Measurements from ENCODE around the gene SNAP91. TPM values are rescaled to one million over a fixed set of nuclear protein-coding genes. Genes with fewer than 3 reads are reported as not detected.
A peak's percentile ranks its signal among the peaks of the same experiment; 100 is the strongest.

The SNAP91 gene
- polyA plus RNA-seq, 1 donor (not counting 4 experiments of a cell fraction or from before 2014, with no cell fraction given) = not detected

GRCh38 chr6:83514866-83515466, 193.9 kb downstream of the SNAP91 start:
- dilution Hi-C loops (cut with MboI; ENCODE audit: extremely low pct_ligation_motif_present, low sequenced_read_pairs) = loop anchor here (25.0 kb wide), 1 partner anchor 103 kb away; no protein-coding TSS in a partner anchor
- Histone ChIP-seq H3K4me3 (ENCODE audit: control insufficient read depth in 2 of 3, extremely low read depth in 1 of 3, insufficient read depth in 2 of 3, low read depth in 1 of 3, low read length in 3 of 3) (no peak overlapping the region), H3K4me2 (ENCODE audit: control insufficient read depth, extremely low read depth, insufficient read depth, low read depth, low read length) (no peak overlapping the region), H3K27me3 (ENCODE audit: control insufficient read depth, extremely low read depth, insufficient read depth, low read length) (peaks cover 4% of the 10 kb centered on the region), H3K79me2 (ENCODE audit: control insufficient read depth, insufficient read depth, low read length) (no peaks in the 10 kb centered on the region), H4K20me1 (ENCODE audit: control insufficient read depth, extremely low read depth, insufficient read depth, low read length) (no peaks in the 10 kb centered on the region), H3K36me3 (ENCODE audit: control insufficient read depth in 2 of 2, extremely low read depth in 1 of 2, insufficient read depth in 2 of 2, low read length in 2 of 2) (no peaks in the 10 kb centered on the region), H3K4me1 (ENCODE audit: control insufficient read depth, extremely low read depth, insufficient read depth, low read length) (peaks cover 7% of the 10 kb centered on the region), H2AFZ (ENCODE audit: control insufficient read depth, low read length) (no peak overlapping the region), H3K9ac (ENCODE audit: control insufficient read depth, extremely low read depth, insufficient read depth, low read length) (no peak overlapping the region), H3K9me3 (ENCODE audit: control insufficient read depth, low read depth, low read length) (no peaks in the 10 kb centered on the region), H3K9me1 (ENCODE audit: control insufficient read depth, extremely low read depth, insufficient read depth, low read length) (no peaks in the 10 kb centered on the region), H3K27ac (ENCODE audit: control insufficient read depth, insufficient read depth, low read length) (no peak overlapping the region)
- DNase-seq (ENCODE audit: low read depth, low spot score) (peak; percentile 9), FAIRE-seq (peak; percentile 84)
- no peak for TF ChIP-seq EZH2 (IDR thresholded peaks at IDR 0.05; ENCODE audit: low read length)
- TF ChIP-seq, protein P1, sequence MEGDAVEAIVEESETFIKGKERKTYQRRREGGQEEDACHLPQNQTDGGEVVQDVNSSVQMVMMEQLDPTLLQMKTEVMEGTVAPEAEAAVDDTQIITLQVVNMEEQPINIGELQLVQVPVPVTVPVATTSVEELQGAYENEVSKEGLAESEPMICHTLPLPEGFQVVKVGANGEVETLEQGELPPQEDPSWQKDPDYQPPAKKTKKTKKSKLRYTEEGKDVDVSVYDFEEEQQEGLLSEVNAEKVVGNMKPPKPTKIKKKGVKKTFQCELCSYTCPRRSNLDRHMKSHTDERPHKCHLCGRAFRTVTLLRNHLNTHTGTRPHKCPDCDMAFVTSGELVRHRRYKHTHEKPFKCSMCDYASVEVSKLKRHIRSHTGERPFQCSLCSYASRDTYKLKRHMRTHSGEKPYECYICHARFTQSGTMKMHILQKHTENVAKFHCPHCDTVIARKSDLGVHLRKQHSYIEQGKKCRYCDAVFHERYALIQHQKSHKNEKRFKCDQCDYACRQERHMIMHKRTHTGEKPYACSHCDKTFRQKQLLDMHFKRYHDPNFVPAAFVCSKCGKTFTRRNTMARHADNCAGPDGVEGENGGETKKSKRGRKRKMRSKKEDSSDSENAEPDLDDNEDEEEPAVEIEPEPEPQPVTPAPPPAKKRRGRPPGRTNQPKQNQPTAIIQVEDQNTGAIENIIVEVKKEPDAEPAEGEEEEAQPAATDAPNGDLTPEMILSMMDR (optimal IDR thresholded peaks at IDR 0.05 in 1 of 3, IDR thresholded peaks at IDR 0.05 in 1 of 3, conservative IDR thresholded peaks at IDR 0.05 in 1 of 3; ENCODE audit: extremely low read depth in 1 of 3, insufficient read depth in 2 of 3, low read length in 3 of 3) = peak; percentile 50 to 74 (median 59)

GRCh38 chr6:83514466-83514865, 194.4 kb downstream of the SNAP91 start:
- no peak overlapping the region for H2AFZ ChIP-seq (ENCODE audit: control insufficient read depth, low read length)
- no peak for FAIRE-seq
- dilution Hi-C loops (cut with MboI; ENCODE audit: extremely low pct_ligation_motif_present, low sequenced_read_pairs) = loop anchor here (25.0 kb wide), 1 partner anchor 102 kb away; no protein-coding TSS in a partner anchor

More at GRCh38 chr6:83514466-83514865, 194.4 kb downstream of the SNAP91 start:
- H3K36me3 ChIP-seq (ENCODE audit: control insufficient read depth in 2 of 2, extremely low read depth in 1 of 2, insufficient read depth in 2 of 2, low read length in 2 of 2) = no peaks in the 10 kb centered on the region
- DNase-seq (ENCODE audit: low read depth, low spot score) = no peak
- H3K4me1 ChIP-seq (ENCODE audit: control insufficient read depth, extremely low read depth, insufficient read depth, low read length) = peaks cover 7% of the 10 kb centered on the region
- H3K9me3 ChIP-seq (ENCODE audit: control insufficient read depth, low read depth, low read length) = no peaks in the 10 kb centered on the region
- no peaks in the 10 kb centered on the region for H4K20me1 ChIP-seq (ENCODE audit: control insufficient read depth, extremely low read depth, insufficient read depth, low read length)
- H3K27ac ChIP-seq (ENCODE audit: control insufficient read depth, insufficient read depth, low read length) = no peak overlapping the region
- H3K9me1 ChIP-seq (ENCODE audit: control insufficient read depth, extremely low read depth, insufficient read depth, low read length) = no peaks in the 10 kb centered on the region
- H3K27me3 ChIP-seq (ENCODE audit: control insufficient read depth, extremely low read depth, insufficient read depth, low read length) = peaks cover 4% of the 10 kb centered on the region
- no peaks in the 10 kb centered on the region for H3K79me2 ChIP-seq (ENCODE audit: control insufficient read depth, insufficient read depth, low read length)
- no peak overlapping the region for H3K4me2 ChIP-seq (ENCODE audit: control insufficient read depth, extremely low read depth, insufficient read depth, low read depth, low read length)
- H3K9ac ChIP-seq (ENCODE audit: control insufficient read depth, extremely low read depth, insufficient read depth, low read length) = no peak overlapping the region
- TF ChIP-seq EZH2 (IDR thresholded peaks at IDR 0.05; ENCODE audit: low read length) = no peak
- TF ChIP-seq, protein P1 (optimal IDR thresholded peaks at IDR 0.05 in 1 of 3, IDR thresholded peaks at IDR 0.05 in 1 of 3, conservative IDR thresholded peaks at IDR 0.05 in 1 of 3; ENCODE audit: extremely low read depth in 1 of 3, insufficient read depth in 2 of 3, low read length in 3 of 3) = no peak
- H3K4me3 ChIP-seq (ENCODE audit: control insufficient read depth in 2 of 3, extremely low read depth in 1 of 3, insufficient read depth in 2 of 3, low read depth in 1 of 3, low read length in 3 of 3) = no peak overlapping the region
